Stimulated activated CD4-positive, alpha-beta T cell treated with anti-CD3 and anti-CD28 coated beads, Interleukin-4, amount 100 ng/mL, for 1 hour (primary cell): ENCODE measurements around the gene PMP22.
"Not testable (repeated sequence)": the region's sequence is repeated elsewhere in the genome, so short reads cannot be mapped to it uniquely, and the experiment has no call there.

Experiments
- DNase-seq: peaks from one replicate; pipeline ENCODE4 v3.0.0-alpha.2; 2020

Gene PMP22

DNA sequence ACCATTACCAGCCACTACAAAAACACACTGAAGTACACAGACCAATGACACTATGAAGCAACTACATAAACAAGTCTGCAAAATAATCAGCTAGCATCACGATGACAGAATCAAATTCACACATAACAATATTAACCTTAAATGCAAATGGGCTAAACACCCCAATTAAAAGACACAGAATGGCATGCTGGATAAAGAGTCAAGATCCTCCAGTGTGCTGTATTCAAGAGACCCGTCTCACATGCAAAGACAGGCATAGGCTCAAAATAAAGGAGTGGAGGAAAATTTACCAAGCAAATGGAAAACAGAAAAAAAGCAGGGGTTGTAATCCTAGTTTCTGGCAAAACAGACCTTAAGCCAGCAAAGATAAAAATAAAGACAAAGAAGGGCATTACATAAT lies 64.6 kb downstream of the PMP22 start:
- DNase-seq: not testable (repeated sequence)

DNA sequence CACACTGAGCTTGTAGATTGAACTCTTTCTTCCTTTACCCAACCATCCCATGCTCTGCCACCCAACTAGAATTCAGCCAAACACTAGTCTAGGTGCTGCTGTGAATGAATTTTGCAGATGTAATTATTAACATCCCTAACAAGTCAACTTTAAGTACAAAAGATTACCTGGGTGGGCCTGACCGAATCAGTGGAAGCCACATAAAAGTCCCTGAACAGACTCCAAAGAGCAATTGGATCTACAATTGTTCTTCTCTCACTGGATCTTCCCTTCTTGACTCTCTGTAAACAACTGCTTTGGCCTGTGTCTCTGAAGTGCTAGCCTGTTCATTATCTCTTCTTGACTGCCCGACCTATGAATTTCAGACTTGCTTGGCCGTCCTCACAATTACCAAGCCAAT lies 67.9 kb downstream of the PMP22 start:
- no peak for DNase-seq

DNA sequence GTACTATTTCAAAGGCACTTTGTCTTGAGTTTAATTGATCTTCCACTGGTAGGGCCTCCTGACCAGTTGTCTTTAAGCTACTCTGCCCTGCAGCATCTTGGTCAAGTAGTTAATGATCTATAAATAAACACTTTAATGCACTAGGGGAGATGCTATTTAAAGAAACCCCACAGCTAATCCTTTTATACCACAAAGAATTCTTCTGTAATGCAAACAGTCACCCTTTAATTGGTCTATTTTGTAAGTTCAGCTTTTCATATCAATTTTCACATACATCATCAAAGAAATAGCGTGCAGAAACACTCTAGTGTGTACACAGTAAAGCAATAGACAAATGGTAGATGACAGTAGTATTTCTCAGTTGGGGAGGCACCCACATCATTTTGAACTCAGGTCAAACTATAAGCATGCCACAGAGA lies 70.3 kb downstream of the PMP22 start:
- DNase-seq: no peak

DNA sequence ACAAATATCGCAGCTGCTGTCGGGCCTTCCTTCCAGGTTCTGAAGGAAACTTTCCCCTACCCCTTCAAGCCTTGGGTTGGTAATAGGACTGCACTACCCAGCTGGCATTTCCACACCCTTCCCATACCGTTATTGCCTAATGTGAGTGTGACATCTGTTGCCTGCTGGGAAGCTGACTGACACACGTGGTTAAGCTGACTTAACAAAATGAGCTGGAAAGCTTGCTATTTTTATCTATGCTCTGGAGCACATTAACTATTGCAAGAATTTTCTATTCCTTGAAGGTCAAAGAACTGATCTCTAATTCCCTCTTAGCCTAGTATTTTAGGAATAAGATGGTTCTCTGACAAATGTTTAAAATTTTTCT lies 79.5 kb downstream of the PMP22 start:
- no peak for DNase-seq

DNA sequence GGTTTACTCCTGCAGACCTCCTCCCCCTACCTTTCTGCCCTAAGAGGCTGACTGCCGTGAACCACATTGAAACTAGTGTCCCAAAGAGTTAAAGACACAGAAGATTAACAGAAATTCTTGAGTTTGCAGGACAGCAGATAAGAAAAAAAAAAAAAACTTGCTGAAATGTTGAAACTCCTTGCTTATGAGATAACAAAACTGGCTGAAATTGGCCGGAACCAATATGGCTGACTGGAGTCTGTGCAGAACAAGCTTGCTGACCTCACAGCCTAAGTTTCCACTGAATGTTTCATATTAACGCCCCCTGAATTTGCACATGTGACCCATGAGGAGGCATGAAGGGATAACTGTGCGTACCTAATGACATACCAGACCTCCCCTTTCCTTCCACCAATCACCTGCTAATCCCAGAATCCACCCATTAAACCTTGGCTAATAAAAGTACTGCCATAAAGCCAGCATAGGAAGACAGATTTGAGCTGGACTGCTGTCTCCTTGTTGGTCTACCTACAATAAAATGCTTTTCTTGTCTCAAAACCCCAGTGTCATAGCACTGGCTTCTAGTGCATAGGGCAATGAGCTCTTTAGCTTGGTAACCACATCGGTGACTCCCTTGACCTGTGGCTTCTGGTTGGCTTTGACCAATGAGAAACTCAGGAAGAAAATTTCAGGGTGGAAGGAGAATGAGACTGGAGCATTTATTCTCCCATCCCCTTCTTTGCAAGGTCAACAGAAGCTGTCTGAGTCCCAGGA lies 80.1 kb downstream of the PMP22 start:
- no peak for DNase-seq

DNA sequence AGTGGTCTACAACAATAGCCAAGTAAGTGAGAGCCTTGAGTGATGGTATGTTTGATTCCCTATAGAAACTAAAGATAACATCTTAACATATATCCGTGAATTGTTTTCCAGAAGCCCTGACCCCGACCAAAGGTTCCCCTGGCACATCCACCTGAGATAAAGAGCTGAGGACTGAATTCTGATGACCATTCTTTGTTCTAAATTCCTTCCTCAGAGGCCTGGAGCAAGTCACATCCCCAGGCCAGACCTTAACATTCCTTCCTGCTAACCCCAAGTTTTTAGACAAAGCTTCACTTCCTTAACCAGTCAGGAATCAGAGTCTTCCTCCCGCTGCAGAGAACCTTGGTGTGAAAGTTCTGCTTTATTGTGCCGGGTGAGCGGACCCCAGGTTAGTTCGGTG lies 83.3 kb downstream of the PMP22 start:
- DNase-seq: no peak

DNA sequence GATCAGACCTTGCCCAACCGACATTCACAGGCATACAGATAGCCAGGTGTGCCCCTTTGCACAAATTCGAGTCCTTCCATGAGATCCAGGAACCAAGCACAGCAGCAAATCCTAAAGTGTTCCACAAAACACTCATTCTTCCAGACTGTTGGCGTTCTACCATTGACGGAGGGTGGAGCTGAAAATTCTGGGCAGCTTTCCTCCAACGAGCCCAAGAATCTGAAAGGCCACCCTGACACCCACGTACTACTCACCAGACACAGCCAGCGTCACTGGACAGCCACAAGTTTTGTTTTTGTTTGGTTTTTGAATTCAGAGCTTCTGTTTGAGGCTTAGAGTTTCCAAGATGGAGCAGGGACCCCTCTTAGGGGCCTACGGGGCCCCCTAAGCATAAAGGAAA lies 83.8 kb downstream of the PMP22 start:
- DNase-seq: no peak

DNA sequence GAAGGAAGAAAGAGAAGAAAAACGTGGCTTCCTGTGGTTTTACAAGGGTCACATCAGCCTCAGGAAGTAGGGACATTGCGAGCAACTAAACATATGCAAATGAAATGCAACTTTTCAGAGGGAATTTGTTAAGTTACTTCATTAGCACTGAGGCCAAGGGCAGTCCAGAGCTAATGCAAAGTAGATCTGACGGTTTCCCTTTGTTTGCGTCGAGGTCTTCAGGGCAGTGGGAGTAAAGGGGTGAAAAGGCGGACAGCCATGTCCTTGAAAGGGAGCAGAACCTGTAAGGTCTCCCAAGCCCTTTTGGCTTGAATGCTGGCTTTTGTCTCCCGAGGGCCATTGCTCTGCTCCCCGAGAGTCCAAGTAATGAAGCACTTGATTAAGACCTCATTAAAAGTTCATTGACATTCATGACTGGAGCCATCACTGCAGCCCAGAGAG lies 85.0 kb downstream of the PMP22 start:
- DNase-seq: no peak
